Measurements from ENCODE around the gene CRYBG1.

DNA sequence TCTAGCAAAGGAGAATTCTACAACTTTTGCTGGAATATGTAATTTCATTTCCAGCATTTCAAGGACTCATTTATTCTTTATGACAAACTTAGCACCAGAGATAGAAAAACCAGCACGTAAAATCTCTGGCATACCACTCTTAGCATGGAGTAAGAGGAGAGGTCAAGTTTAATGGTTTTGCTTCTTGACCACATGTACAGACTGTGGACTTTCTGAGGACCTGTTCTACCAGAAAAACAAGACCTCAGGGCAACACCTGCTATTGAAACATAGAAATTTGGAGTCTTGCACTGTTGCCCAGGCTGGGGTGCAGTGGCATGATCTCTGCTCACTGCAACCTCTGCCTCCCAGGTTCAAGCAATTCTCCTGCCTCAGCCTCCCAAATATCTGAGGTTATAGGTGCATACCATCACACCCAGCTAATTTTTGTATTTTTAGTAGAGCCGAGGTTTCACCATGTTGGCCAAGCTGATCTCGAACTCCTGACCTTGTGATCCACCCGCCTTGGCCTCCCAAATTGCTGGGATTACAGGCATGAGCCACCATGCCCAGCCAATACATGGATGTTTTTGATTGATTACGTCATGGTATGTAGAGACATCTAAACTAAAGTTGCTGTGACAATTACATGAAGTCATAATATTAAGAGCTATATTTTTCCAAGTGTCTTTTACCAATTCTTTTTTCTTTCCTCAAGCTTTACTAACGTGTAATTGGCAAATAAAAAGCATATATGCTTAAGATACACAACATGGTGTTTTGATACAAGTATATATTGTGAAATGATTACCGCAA, 36.1 kb downstream of the CRYBG1 start:
- TF ChIP-seq CEBPB (IDR thresholded peaks at IDR 0.05) = no peak
- TF ChIP-seq, protein P1, sequence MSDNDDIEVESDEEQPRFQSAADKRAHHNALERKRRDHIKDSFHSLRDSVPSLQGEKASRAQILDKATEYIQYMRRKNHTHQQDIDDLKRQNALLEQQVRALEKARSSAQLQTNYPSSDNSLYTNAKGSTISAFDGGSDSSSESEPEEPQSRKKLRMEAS (IDR thresholded peaks at IDR 0.05) = no peak
- TF ChIP-seq FOXM1 (IDR thresholded peaks at IDR 0.05; ENCODE audit: borderline replicate concordance, low read depth) = no peak
- no peak for TF ChIP-seq TAF1 (IDR thresholded peaks at IDR 0.05; ENCODE audit: low read depth)
- TF ChIP-seq, protein P2, sequence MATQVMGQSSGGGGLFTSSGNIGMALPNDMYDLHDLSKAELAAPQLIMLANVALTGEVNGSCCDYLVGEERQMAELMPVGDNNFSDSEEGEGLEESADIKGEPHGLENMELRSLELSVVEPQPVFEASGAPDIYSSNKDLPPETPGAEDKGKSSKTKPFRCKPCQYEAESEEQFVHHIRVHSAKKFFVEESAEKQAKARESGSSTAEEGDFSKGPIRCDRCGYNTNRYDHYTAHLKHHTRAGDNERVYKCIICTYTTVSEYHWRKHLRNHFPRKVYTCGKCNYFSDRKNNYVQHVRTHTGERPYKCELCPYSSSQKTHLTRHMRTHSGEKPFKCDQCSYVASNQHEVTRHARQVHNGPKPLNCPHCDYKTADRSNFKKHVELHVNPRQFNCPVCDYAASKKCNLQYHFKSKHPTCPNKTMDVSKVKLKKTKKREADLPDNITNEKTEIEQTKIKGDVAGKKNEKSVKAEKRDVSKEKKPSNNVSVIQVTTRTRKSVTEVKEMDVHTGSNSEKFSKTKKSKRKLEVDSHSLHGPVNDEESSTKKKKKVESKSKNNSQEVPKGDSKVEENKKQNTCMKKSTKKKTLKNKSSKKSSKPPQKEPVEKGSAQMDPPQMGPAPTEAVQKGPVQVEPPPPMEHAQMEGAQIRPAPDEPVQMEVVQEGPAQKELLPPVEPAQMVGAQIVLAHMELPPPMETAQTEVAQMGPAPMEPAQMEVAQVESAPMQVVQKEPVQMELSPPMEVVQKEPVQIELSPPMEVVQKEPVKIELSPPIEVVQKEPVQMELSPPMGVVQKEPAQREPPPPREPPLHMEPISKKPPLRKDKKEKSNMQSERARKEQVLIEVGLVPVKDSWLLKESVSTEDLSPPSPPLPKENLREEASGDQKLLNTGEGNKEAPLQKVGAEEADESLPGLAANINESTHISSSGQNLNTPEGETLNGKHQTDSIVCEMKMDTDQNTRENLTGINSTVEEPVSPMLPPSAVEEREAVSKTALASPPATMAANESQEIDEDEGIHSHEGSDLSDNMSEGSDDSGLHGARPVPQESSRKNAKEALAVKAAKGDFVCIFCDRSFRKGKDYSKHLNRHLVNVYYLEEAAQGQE (IDR thresholded peaks at IDR 0.05; ENCODE audit: low read depth) = no peak
- no peak for TF ChIP-seq RAD21 (IDR thresholded peaks at IDR 0.05; ENCODE audit: low read depth)
- no peak for TF ChIP-seq EGR1 (IDR thresholded peaks at IDR 0.05)
- TF ChIP-seq CREB1 (IDR thresholded peaks at IDR 0.05; ENCODE audit: low read depth) = no peak
- no peak for TF ChIP-seq ZBTB7A (IDR thresholded peaks at IDR 0.05; ENCODE audit: low read depth)
- TF ChIP-seq EP300 (IDR thresholded peaks at IDR 0.05; ENCODE audit: borderline replicate concordance) = no peak
- TF ChIP-seq, protein P3, sequence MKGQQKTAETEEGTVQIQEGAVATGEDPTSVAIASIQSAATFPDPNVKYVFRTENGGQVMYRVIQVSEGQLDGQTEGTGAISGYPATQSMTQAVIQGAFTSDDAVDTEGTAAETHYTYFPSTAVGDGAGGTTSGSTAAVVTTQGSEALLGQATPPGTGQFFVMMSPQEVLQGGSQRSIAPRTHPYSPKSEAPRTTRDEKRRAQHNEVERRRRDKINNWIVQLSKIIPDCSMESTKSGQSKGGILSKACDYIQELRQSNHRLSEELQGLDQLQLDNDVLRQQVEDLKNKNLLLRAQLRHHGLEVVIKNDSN (IDR thresholded peaks at IDR 0.05) = no peak
- no peak for TF ChIP-seq YY1 (IDR thresholded peaks at IDR 0.05; ENCODE audit: low read depth)
- TF ChIP-seq TEAD4 (IDR thresholded peaks at IDR 0.05) = no peak
- no peak for TF ChIP-seq TCF12 (IDR thresholded peaks at IDR 0.05; ENCODE audit: low read depth)

Measured in Ishikawa (cell line).